Cardiac muscle cell (in vitro differentiated cells and primary cell): ENCODE results near the gene CHRDL2. TPM values are rescaled to one million over a fixed set of nuclear protein-coding genes. Genes with fewer than 3 reads are reported as not detected.
"Not testable (repeated sequence)": the region's sequence is repeated elsewhere in the genome, so short reads cannot be mapped to it uniquely, and the experiment has no call there.

ENCODE experiments used
- DNase-seq, 2 donors: peaks; one replicate each; pipeline versions ENCODE4 v3.0.0 to v3.0.0-alpha.2; 2010 to 2017; ENCODE audit warnings: low read depth in 1 of 2, low spot score in 1 of 2
- H3K27ac ChIP-seq: fragments of 200-600 bp; sonication (generic); 2 replicates; pipeline ENCODE4 v1.5.1; 2016
- H3K27me3 ChIP-seq: fragments of 200-600 bp; sonication (generic); 2 replicates; pipeline ENCODE4 v1.6.0; 2016; ENCODE audit warnings: control low read depth
- H3K36me3 ChIP-seq: fragments of 200-600 bp; sonication (generic); 2 replicates; pipeline ENCODE4 v1.5.1; 2016; ENCODE audit warnings: control low read depth
- H3K4me1 ChIP-seq: fragments of 200-600 bp; sonication (generic); 2 replicates; pipeline ENCODE4 v1.8.1; 2017; ENCODE audit warnings: low read depth, mild to moderate bottlenecking, mixed run types
- H3K4me3 ChIP-seq: fragments of 200-600 bp; sonication (generic); 2 replicates; pipeline ENCODE4 v1.5.1; 2016; ENCODE audit warnings: mild to moderate bottlenecking
- H3K9me3 ChIP-seq: fragments of 200-600 bp; sonication (generic); 2 replicates; pipeline ENCODE4 v1.5.1; 2017; ENCODE audit warnings: low read depth, mild to moderate bottlenecking, control low read depth
- CTCF ChIP-seq: IDR thresholded peaks from 2 replicates; pipeline ENCODE4 v1.5.1; 2012; ENCODE audit warnings: low read depth, mild to moderate bottlenecking, low read length
- polyA plus RNA-seq: library from polyadenylated mRNA; unstranded; fragments of >200 nt; fragmentation: Nextera tagmentation; extraction: Ambion mirVana; gene quantifications from 2 replicates; pipeline ENCODE4 v1.2.1, GENCODE V29; 2016
- total RNA-seq: library from RNA; depleted of rRNA; stranded (reverse); fragments of >200 nt; gene quantifications from 2 replicates; pipeline ENCODE4 v1.2.3, GENCODE V29; 2016

Gene CHRDL2
- total and polyA plus RNA-seq, 2 experiments from 2014 or later, result not detected

GRCh38 chr11:74769055-74769707 is 38.0 kb upstream of the CHRDL2 start:
- no peaks in the 10 kb centered on the region for H3K27me3 ChIP-seq
- TF ChIP-seq CTCF, result no peak
- H3K9me3 ChIP-seq, result no peaks in the 10 kb centered on the region
- H3K36me3 ChIP-seq, result no peaks in the 10 kb centered on the region
- no peaks in the 10 kb centered on the region for H3K4me1 ChIP-seq
- no peak overlapping the region for H3K4me3 ChIP-seq
- no peak for DNase-seq
- no peak overlapping the region for H3K27ac ChIP-seq

DNA sequence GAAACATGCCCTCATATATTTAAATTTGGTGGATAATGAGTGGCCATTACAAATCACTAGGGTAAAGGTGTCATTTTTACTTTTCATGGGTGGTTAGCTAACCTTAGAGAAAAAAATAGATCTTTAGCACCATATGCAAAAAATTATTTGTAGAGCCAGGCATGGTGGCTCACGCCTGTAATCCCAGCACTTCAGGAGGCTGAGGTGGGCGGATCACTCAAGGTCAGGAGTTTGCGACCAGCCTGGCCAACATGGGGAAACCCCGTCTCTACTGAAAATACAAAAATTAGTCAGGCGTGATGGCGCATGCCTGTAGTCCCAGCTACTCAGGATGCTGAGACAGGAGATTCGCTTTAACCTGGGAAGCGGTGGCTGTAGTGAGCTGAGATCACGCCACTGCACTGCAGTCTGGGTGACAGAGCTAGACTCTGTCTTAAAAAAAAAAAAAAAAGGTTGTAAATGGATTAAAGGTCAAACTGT is 37.0 kb upstream of the CHRDL2 start:
- H3K27ac ChIP-seq, DNase-seq, H3K9me3 ChIP-seq, H3K4me1 ChIP-seq, H3K4me3 ChIP-seq, H3K27me3 ChIP-seq, H3K36me3 ChIP-seq: not testable (repeated sequence)

- no peak for TF ChIP-seq CTCF
These were observed 35.7 kb upstream of the CHRDL2 start for GRCh38 chr11:74766905-74767304.

GRCh38 chr11:74756571-74756970 is 25.3 kb upstream of the CHRDL2 start:
- no peak for TF ChIP-seq CTCF
- no peaks in the 10 kb centered on the region for H3K27me3 ChIP-seq
- peaks cover 7% of the 10 kb centered on the region for H3K4me1 ChIP-seq
- no peak for DNase-seq
- H3K4me3 ChIP-seq, result no peak overlapping the region
- no peaks in the 10 kb centered on the region for H3K9me3 ChIP-seq
- no peak overlapping the region for H3K27ac ChIP-seq
- H3K36me3 ChIP-seq, result no peaks in the 10 kb centered on the region

More at GRCh38 chr11:74766905-74767304, 35.7 kb upstream of the CHRDL2 start:
- Histone ChIP-seq H3K4me1 (no peaks in the 10 kb centered on the region), H3K9me3 (no peaks in the 10 kb centered on the region), H3K27ac (no peak overlapping the region), H3K27me3 (no peaks in the 10 kb centered on the region), H3K36me3 (no peaks in the 10 kb centered on the region), H3K4me3 (no peak overlapping the region)
- no peak for DNase-seq

DNA sequence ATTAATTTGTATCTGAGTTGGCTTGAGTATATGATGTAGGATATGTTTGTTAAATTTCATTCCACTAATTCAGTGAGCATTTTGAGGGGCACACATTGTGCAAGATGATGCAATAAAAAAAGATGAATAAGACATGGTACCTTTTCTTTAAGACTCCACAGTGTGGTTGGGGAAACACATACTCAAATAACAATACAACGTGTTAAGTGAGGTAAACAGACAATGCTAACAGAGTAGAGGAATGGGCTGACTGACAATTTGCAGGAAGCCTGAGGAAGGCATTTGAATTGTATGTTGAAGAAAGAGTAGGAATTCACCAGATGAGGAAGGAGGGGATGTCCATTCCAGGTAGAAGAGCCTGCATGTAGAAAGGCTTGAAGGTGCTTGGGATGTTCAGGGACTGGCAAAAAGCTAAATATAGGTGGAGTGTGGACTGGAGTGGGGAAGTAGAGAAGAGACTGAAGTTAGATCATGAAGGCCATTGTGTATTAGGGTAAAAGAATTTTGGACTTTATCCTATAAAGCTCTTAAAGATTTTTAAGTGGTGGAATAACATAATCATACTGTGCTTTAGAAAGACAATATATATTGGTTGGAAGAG is 24.3 kb upstream of the CHRDL2 start:
- peaks cover 7% of the 10 kb centered on the region for H3K4me1 ChIP-seq
- TF ChIP-seq CTCF, result no peak
- no peak for DNase-seq
- H3K4me3 ChIP-seq, result no peak overlapping the region
- no peaks in the 10 kb centered on the region for H3K36me3 ChIP-seq
- no peaks in the 10 kb centered on the region for H3K9me3 ChIP-seq
- H3K27me3 ChIP-seq, result no peaks in the 10 kb centered on the region
- H3K27ac ChIP-seq, result no peak overlapping the region

DNA sequence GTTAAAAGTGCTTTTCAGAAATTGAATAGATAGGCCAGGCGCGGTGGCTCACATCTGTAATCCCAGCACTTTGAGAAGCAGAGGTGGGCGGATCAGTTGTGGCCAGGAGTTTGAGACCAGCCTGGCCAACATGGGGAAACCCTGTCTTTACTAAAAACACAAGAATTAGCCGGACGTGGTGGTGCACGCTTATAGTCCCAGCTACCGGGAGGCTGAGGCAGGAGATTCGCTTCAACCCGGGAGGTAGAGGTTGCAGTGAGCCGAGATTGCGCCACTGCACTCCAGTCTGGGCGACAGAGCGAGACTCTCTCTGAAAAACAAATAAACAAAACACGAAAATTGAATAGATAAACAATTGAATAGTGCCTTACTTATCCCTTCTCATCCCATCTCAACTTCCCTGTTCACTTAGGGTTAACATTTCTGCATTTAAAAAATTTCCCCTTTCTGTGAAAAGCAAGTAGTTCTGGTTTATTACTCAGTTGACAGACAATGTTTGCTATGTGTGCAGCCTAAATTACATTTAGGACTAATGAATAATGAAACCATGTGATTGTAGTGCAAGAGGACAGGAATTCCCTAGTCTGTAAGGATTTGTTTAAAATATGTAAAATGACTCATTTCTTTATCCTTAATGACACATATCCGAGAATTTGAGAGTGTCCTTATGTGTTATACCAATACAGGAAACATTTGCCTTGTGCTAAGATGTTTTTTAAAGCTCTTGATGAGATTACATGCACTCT is 23.5 kb upstream of the CHRDL2 start:
- Histone ChIP-seq H3K4me1 (peaks cover 7% of the 10 kb centered on the region), H3K27ac (no peak overlapping the region), H3K36me3 (no peaks in the 10 kb centered on the region), H3K9me3 (no peaks in the 10 kb centered on the region), H3K4me3 (no peak overlapping the region), H3K27me3 (no peaks in the 10 kb centered on the region)
- no peak for TF ChIP-seq CTCF
- peak in 1 of 2 donors; percentile 80 for DNase-seq
